Measurements from ENCODE around the gene LHFPL6.

GRCh38 chr13:39599012-39599411 is 4.0 kb downstream of the LHFPL6 start:
- TF ChIP-seq CTCF (IDR thresholded peaks at IDR 0.05) = no peak
- no peak for TF ChIP-seq POLR2A (IDR thresholded peaks at IDR 0.05)

All from esophagus squamous epithelium (tissue), 4 donors.